ENCODE measurements around the gene CYSTM1. TPM values are rescaled to one million over a fixed set of nuclear protein-coding genes. Genes with fewer than 3 reads are reported as not detected.

CYSTM1 gene
- total RNA-seq, 2 experiments from 2014 or later: 15.8 to 18.5 TPM

DNA sequence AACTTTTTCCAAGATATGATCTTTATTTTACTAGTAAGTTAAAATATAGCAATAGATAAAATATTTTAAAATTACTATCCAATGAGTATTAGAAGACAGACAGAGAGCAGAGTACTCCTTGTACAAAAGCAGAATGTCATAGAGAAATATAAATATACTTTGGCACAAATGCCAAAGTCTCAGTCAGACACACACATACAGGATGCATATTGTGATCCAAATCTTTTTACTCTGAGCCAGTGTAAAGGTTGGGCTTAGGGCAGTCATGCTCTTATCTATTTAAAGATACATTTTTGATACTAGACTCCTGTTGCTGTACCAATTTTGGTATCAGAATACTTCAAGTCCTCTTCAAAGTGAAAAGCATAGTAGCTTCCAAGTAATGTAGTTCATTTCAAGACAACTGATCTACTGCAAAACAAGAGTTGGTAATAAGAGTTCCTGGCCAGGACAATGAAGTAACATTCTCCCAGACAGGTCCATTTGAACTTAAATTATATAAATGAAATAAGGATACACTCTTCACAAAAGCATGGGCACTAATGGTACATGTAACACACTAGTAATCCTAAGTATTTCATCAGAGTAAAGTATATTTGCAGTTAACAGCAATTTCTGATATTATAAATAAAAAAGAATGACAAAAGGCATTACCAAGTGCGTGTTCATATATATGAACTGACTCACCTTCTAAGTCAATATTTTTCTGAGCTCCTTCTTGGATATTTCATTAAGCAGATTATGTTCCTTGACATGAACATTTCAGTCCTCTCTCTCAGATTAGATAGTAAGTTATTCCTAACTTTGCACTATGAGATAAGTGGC, 117.4 kb downstream of the CYSTM1 start:
- Mint-ChIP-seq H3K4me3 (no peak overlapping the region), H3K27ac (no peak overlapping the region), H3K36me3 (ENCODE audit: low read depth) (peaks cover 3% of the 10 kb centered on the region), H3K9me3 (no peaks in the 10 kb centered on the region), H3K4me1 (ENCODE audit: low read depth) (peaks cover 46% of the 10 kb centered on the region), H3K27me3 (no peaks in the 10 kb centered on the region)
- TF ChIP-seq, protein P1, sequence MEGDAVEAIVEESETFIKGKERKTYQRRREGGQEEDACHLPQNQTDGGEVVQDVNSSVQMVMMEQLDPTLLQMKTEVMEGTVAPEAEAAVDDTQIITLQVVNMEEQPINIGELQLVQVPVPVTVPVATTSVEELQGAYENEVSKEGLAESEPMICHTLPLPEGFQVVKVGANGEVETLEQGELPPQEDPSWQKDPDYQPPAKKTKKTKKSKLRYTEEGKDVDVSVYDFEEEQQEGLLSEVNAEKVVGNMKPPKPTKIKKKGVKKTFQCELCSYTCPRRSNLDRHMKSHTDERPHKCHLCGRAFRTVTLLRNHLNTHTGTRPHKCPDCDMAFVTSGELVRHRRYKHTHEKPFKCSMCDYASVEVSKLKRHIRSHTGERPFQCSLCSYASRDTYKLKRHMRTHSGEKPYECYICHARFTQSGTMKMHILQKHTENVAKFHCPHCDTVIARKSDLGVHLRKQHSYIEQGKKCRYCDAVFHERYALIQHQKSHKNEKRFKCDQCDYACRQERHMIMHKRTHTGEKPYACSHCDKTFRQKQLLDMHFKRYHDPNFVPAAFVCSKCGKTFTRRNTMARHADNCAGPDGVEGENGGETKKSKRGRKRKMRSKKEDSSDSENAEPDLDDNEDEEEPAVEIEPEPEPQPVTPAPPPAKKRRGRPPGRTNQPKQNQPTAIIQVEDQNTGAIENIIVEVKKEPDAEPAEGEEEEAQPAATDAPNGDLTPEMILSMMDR (IDR thresholded peaks at IDR 0.05): no peak
- ChIA-PET POLR2A (no interaction called here), CTCF (interaction anchor here (1.0 to 1.8 kb wide), 5 partner anchors 10 to 60 kb away, joined by 3 to 7 read pairs (median 5); partner anchors contain the start of gene PFDN1)
- DNase-seq (no peak), ATAC-seq (no peak)
- intact Hi-C loops (cut with micrococcal nuclease): no loop called here

Other genes with a start within 250 kb of the CYSTM1 start
- under 1 TPM in 1 of 2 experiments, not detected in 1; 0.11 TPM for gene NRG2, start 131.9 kb upstream of the CYSTM1 start, total RNA-seq
- 1 to 10 TPM; 8.2 to 9.2 TPM for gene PURA, start 61.1 kb upstream of the CYSTM1 start, total RNA-seq
- gene IGIP, start 49.3 kb upstream of the CYSTM1 start, total RNA-seq: 1 to 10 TPM; 1.3 to 1.5 TPM
- 10 to 100 TPM; 49.1 to 50.6 TPM for gene PFDN1, start 127.9 kb downstream of the CYSTM1 start, total RNA-seq
- 1 to 10 TPM; 5.1 to 6.4 TPM for gene HBEGF, start 171.4 kb downstream of the CYSTM1 start, total RNA-seq
- under 1 TPM in 1 of 2 experiments, not detected in 1; 0.36 TPM for gene SLC4A9, start 185.0 kb downstream of the CYSTM1 start, total RNA-seq
- gene ANKHD1, start 226.6 kb downstream of the CYSTM1 start, total RNA-seq: 100 to 1,000 TPM in 1 of 2 experiments, 10 to 100 TPM in 1; 99.3 to 103 TPM